DOHH2 (cell line): Measurements from ENCODE around the gene STIP1.

ENCODE experiments used
- EZH2phosphoT487 ChIP-seq: fragments of 200-600 bp; sonication (generic); IDR thresholded peaks from 2 replicates; pipeline ENCODE4 v1.6.1; 2017; ENCODE audit warnings: borderline replicate concordance, mild to moderate bottlenecking, antibody characterized with exemption, low read length, moderate library complexity, mixed read lengths
- TF ChIP-seq, protein P1 (sequence below): fragments of 200-600 bp; sonication (generic); IDR thresholded peaks from one replicate; pipeline ENCODE4 v1.5.1; 2014; ENCODE audit warnings: antibody characterized with exemption, mild to moderate bottlenecking, low read depth, low read length; ENCODE audit not compliant: poor library complexity, severe bottlenecking

DNA sequence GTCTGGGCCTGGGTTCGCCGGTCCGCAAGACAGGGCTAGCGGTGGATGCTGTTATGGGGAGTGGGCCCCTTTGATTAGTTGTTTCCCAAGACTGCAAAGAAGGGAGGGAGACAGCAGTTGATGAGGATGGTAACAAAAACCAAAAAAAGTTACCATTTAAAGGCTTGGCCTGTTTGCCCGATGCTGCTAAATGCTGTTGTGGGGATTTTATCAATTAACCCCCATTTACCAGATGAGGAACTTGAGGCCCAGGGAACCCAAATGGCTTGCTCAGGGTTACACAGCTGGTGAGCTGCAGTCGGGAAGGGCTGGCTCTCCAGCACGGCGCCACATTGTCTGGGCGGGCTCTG lies 36.7 kb downstream of the STIP1 start:
- TF ChIP-seq, protein P1, sequence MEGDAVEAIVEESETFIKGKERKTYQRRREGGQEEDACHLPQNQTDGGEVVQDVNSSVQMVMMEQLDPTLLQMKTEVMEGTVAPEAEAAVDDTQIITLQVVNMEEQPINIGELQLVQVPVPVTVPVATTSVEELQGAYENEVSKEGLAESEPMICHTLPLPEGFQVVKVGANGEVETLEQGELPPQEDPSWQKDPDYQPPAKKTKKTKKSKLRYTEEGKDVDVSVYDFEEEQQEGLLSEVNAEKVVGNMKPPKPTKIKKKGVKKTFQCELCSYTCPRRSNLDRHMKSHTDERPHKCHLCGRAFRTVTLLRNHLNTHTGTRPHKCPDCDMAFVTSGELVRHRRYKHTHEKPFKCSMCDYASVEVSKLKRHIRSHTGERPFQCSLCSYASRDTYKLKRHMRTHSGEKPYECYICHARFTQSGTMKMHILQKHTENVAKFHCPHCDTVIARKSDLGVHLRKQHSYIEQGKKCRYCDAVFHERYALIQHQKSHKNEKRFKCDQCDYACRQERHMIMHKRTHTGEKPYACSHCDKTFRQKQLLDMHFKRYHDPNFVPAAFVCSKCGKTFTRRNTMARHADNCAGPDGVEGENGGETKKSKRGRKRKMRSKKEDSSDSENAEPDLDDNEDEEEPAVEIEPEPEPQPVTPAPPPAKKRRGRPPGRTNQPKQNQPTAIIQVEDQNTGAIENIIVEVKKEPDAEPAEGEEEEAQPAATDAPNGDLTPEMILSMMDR: no peak
- no peak for TF ChIP-seq EZH2phosphoT487
